T-helper 17 cell (primary cell): ENCODE data around the gene ERP44. TPM values are rescaled to one million over a fixed set of nuclear protein-coding genes. Genes with fewer than 3 reads are reported as not detected.
A peak's percentile ranks its signal among the peaks of the same experiment; 100 is the strongest.
"Not testable (repeated sequence)": the region's sequence is repeated elsewhere in the genome, so short reads cannot be mapped to it uniquely, and the experiment has no call there.

Experiments
- ATAC-seq: fragments of 150-1000 bp; cut with Tn5 transposase; 2 replicates; pipeline ENCODE4 v1.10.0; 2021; ENCODE audit warnings: mild to moderate bottlenecking, moderate library complexity
- DNase-seq, 3 donors: peaks; one replicate each; pipeline versions ENCODE4 v3.0.0 to v3.0.0-alpha.2; 2020 to 2021
- H3K9me3 ChIP-seq: one replicate; pipeline ENCODE4 v1.7.0; 2013; ENCODE audit warnings: low read length, mild to moderate bottlenecking; ENCODE audit not compliant: control insufficient read depth, poor library complexity, severe bottlenecking
- H3K27ac Mint-ChIP-seq: one replicate; pipeline ENCODE4 v1.8.0; 2022; ENCODE audit warnings: mild to moderate bottlenecking, moderate library complexity, mixed read lengths
- H3K27me3 Mint-ChIP-seq: one replicate; pipeline ENCODE4 v1.8.0; 2022; ENCODE audit warnings: mixed read lengths
- H3K36me3 Mint-ChIP-seq: one replicate; pipeline ENCODE4 v1.8.0; 2022; ENCODE audit warnings: low read depth, mixed read lengths
- H3K4me1 Mint-ChIP-seq: one replicate; pipeline ENCODE4 v1.8.0; 2022; ENCODE audit warnings: mild to moderate bottlenecking, mixed read lengths
- H3K4me3 Mint-ChIP-seq: one replicate; pipeline ENCODE4 v1.8.0; 2022; ENCODE audit warnings: mild to moderate bottlenecking, moderate library complexity, mixed read lengths
- total RNA-seq, 4 donors: library from RNA in 2 of 4; stranded (reverse) in 2 of 4; gene quantifications; one replicate each; pipeline ENCODE4 v1.2.3 and lab custom pipeline; 2022 to 2026

ERP44 gene
- total RNA-seq, 2 donors from 2014 or later, result 11.6 to 12.4 TPM

DNA sequence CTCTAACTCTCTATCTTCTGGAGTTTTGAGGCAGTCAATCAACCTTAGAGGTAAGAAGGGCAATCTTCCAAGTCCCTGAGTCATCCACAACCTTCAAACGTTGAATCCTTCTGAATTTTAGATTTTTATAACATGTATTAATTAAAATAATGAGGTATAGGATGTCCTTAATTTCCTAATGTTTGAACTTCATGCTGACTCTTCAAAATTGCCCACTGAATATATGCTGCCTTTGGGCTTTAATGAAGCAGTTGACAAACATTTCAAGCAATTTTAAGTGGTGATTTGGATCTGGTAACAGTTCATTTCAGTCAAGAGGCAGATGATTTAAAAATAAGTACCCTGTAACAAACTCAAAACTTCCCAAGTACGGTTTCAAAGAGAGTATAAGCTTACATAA, 26.0 kb downstream of the ERP44 start:
- DNase-seq (no peak), ATAC-seq (no peak)
- H3K27me3 Mint-ChIP-seq, result no peaks in the 10 kb centered on the region
- peaks cover 14% of the 10 kb centered on the region for H3K4me1 Mint-ChIP-seq
- H3K9me3 ChIP-seq, result no peaks in the 10 kb centered on the region
- H3K27ac Mint-ChIP-seq, result no peak overlapping the region
- H3K36me3 Mint-ChIP-seq, result no peaks in the 10 kb centered on the region
- no peak overlapping the region for H3K4me3 Mint-ChIP-seq

DNA sequence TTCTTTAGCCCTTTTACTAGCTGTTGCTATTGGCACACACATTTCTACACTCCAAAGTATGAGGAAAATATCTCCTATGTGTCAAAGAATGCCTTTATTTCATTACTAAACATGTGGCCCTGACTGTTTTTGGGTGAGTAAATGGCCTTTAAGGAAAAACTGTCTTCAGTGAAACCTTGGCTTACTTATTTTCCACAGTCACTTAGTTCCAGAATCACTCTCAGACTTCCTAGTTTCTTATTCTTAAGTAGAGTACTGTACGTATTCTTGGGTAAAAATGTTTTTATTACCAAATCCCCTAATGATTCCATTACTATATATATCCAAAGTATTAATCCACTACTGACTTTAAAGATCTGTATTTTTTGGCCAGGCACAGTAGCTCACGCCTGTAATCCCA, 27.5 kb downstream of the ERP44 start:
- H3K36me3 Mint-ChIP-seq, result no peaks in the 10 kb centered on the region
- no peaks in the 10 kb centered on the region for H3K27me3 Mint-ChIP-seq
- H3K4me3 Mint-ChIP-seq, result no peak overlapping the region
- DNase-seq (no peak), ATAC-seq (no peak)
- no peak overlapping the region for H3K27ac Mint-ChIP-seq
- peaks cover 22% of the 10 kb centered on the region for H3K4me1 Mint-ChIP-seq
- H3K9me3 ChIP-seq, result no peaks in the 10 kb centered on the region

DNA sequence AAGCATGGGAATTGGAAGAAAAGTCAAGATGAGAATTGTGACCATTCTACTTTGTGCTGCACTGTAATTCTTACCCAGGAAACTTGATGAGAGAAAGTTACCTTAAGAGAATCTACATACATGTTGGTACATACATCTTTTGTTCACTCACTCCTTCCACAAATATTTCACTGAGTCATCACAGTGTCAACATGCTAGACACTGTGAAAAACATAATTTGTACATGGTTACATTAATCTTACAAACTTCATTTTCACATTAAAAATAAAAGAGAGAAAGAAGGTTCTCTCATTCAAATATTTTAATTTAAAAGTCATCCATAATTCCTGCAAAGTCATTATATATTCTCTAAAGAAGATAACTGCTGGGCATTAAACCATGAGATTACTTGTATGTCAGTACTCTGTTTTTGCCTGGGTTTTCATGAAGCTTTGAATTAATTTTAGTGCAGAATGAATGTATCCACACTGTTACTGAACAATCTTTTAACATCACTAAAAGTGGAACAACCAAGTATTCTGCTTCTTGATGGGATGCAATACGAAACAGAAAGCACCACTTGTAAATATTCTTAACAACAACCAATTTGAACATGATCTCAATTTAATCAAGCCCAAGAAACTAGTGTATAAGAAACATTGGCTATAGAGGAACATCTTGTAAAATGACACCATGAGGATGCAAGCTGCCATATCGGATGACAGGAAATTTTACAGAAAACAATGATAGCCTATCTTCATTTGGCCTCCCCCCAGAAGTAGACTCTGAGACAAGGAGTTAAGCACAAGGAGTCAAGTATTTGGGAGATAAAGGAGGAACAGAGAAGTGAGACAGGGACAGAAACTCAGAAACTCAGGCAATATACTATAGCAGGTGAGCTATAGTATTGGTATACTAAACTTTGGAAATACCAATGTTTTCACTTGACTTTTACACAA, 28.4 kb downstream of the ERP44 start:
- ATAC-seq (no peak), DNase-seq (no peak)
- Mint-ChIP-seq H3K27me3 (no peaks in the 10 kb centered on the region), H3K36me3 (no peaks in the 10 kb centered on the region), H3K4me1 (peaks cover 22% of the 10 kb centered on the region), H3K27ac (no peak overlapping the region), H3K4me3 (no peak overlapping the region)
- H3K9me3 ChIP-seq, result no peaks in the 10 kb centered on the region

- H3K4me3 Mint-ChIP-seq, H3K9me3 ChIP-seq, H3K36me3 Mint-ChIP-seq, ATAC-seq, DNase-seq, H3K27ac Mint-ChIP-seq, H3K27me3 Mint-ChIP-seq: not testable (repeated sequence)
- H3K4me1 Mint-ChIP-seq, result peaks cover 22% of the 10 kb centered on the region
Measured at GRCh38 chr9:100069068-100069467, 29.7 kb downstream of the ERP44 start.

DNA sequence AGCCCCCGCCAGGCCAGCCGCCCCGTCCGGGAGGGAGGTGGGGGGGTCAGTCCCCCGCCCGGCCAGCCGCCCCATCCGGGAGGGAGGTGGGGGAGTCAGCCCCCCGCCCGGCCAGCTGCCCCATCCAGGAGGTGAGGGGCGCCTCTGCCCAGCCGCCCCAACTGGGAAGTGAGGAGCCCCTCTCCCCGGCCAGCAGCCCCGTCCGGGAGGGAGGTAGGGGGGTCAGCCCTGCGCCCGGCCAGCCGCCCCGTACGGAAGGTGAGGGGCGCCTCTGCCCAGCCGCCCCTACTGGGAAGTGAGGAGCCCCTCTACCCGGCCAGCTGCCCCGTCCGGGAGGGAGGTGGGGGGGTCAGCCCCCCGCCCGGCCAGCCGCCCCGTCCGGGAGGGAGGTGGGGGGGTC, 30.8 kb downstream of the ERP44 start:
- not testable (repeated sequence) for ATAC-seq, H3K27ac Mint-ChIP-seq, DNase-seq, H3K4me3 Mint-ChIP-seq, H3K9me3 ChIP-seq, H3K36me3 Mint-ChIP-seq, H3K27me3 Mint-ChIP-seq
- peaks cover 21% of the 10 kb centered on the region for H3K4me1 Mint-ChIP-seq

GRCh38 chr9:100066539-100066938, 32.3 kb downstream of the ERP44 start:
- H3K4me3 Mint-ChIP-seq, result no peak overlapping the region
- H3K9me3 ChIP-seq, result no peaks in the 10 kb centered on the region
- no peaks in the 10 kb centered on the region for H3K27me3 Mint-ChIP-seq
- no peak for ATAC-seq
- peak overlapping the region; percentile 34 for H3K27ac Mint-ChIP-seq
- peaks cover 17% of the 10 kb centered on the region for H3K4me1 Mint-ChIP-seq
- H3K36me3 Mint-ChIP-seq, result no peaks in the 10 kb centered on the region
- DNase-seq, result no peak

DNA sequence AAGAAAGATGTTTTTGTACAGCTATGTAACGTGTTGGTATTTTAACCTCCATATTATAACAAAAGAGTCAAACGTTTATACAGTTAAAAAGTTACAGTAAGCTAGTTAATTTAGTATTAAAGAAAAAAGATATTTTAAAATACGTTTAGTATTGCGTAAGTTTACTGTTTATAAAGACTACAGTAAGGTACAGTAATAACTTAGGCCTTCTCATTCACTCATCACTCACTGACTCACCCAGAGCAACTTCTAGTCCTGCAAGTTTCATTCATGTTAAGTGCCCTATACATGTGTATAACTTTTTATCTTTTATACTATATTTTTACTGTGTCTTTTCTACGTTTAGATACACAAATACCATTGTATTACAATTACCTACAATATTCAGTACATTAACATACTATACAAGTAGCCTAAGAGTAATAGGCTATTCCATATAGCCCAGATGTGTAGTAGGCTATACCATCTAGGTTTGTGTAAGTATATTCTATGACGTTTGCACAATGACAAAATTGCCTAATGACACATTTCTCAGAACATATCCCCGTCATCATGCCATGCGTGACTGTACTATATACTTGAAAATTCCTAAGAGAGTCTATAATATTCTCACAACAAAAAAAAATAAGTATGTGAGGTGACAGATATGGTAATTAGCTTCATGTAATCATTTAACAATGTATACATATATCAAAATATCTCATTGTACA, 33.8 kb downstream of the ERP44 start:
- DNase-seq, result no peak
- Mint-ChIP-seq H3K36me3 (no peaks in the 10 kb centered on the region), H3K4me1 (peaks cover 13% of the 10 kb centered on the region), H3K27me3 (no peaks in the 10 kb centered on the region), H3K4me3 (no peak overlapping the region), H3K27ac (no peak overlapping the region)
- no peak for ATAC-seq
- H3K9me3 ChIP-seq, result no peaks in the 10 kb centered on the region

- DNase-seq, result no peak
- Mint-ChIP-seq H3K4me3 (no peak overlapping the region), H3K27me3 (no peaks in the 10 kb centered on the region), H3K4me1 (peaks cover 16% of the 10 kb centered on the region), H3K36me3 (peaks cover 2% of the 10 kb centered on the region), H3K27ac (no peak overlapping the region)
- ATAC-seq, result no peak
- no peaks in the 10 kb centered on the region for H3K9me3 ChIP-seq
Measured at GRCh38 chr9:100063185-100063584, 35.6 kb downstream of the ERP44 start.

GRCh38 chr9:100062683-100063082, 36.1 kb downstream of the ERP44 start:
- DNase-seq, H3K4me3 Mint-ChIP-seq, H3K9me3 ChIP-seq, H3K27me3 Mint-ChIP-seq, H3K27ac Mint-ChIP-seq, ATAC-seq, H3K36me3 Mint-ChIP-seq: not testable (repeated sequence)
- peaks cover 16% of the 10 kb centered on the region for H3K4me1 Mint-ChIP-seq

DNA sequence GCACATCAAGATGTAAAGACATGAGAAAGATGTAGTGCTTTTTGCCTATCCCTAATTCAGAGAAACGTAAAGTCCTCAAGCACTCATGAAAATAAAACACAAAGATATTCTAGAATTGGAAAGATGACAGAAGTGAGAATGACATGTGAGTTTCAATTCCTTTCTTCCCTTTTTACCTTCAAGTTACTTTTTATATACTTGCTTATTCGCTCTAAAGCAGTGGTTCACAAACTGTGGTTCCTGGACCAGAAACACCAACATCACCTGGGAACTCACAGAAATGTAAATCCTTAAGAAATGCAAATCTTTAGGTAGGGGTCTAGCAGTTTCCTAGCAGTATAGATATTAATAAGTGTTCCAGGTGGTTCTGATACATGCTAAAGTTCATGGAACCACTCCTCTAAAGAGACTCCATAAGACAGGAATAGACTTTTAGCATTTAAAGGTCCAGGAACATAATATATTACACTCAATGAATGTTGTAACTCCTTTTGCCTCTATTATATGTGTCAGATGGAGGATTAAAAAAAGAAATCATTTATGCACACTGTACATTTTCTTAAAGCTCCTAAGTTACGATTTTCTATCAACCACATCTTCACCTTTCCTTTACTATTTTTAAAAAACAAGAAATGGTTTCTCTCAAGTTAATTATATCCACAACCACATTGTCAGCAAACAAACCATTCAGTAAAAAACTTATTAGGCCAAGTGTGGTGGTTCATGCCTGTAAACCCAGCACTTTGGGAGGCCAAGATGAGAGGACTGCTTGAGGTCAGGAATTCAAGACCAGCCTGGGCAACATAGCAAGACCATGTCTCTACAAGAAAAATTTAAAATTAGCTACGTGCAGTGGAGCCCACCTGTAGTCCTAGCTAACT, 39.9 kb downstream of the ERP44 start:
- no peaks in the 10 kb centered on the region for H3K9me3 ChIP-seq
- Mint-ChIP-seq H3K27ac (peak overlapping the region; percentile 43), H3K36me3 (peaks cover 4% of the 10 kb centered on the region), H3K4me1 (peaks cover 15% of the 10 kb centered on the region), H3K27me3 (no peaks in the 10 kb centered on the region), H3K4me3 (no peak overlapping the region)
- ATAC-seq (peak; percentile 23), DNase-seq (no peak)

DNA sequence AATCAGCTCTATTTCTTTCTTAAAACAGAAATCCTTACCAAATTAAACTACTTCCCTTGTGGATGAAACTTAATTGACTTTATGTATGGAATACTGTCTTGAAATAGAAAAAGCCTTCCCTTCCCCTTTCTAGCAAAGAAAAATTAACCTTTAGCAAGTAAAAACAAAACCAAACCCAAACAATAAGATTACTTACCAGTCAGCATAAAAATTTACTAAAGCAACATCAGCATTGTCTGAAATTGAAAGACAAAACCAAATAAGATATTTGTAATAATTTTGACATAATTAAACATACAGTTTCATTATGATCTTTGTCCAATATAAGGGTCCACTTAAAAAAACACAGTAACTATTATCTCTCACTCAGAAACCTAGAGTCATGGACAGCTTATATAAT, 41.2 kb downstream of the ERP44 start:
- peak overlapping the region; percentile 43 for H3K27ac Mint-ChIP-seq
- no peak for DNase-seq
- H3K9me3 ChIP-seq, result no peaks in the 10 kb centered on the region
- no peaks in the 10 kb centered on the region for H3K27me3 Mint-ChIP-seq
- no peak overlapping the region for H3K4me3 Mint-ChIP-seq
- peaks cover 15% of the 10 kb centered on the region for H3K4me1 Mint-ChIP-seq
- no peak for ATAC-seq
- H3K36me3 Mint-ChIP-seq, result peaks cover 4% of the 10 kb centered on the region

DNA sequence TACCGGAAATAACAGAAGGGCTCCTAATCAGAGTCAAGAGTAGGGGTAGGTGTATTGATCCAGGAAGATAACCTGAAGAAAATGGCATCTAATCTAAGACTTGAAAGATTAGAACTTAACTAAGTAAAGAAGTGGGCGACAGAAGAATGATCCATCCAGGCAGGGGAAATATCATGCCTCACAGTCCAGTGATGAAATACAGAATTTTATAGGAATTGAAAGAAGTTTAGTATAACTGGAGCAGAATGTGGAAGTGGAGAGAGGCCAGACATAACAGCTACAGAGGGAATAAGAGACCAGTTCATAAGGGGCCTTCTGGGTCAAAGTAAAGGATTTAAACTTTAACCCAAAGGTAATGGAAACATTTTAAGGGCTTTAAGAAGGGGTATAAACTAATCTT, 42.2 kb downstream of the ERP44 start:
- Mint-ChIP-seq H3K36me3 (peaks cover 4% of the 10 kb centered on the region), H3K4me3 (no peak overlapping the region), H3K27ac (peak overlapping the region; percentile 43), H3K4me1 (peaks cover 15% of the 10 kb centered on the region), H3K27me3 (no peaks in the 10 kb centered on the region)
- ATAC-seq (no peak), DNase-seq (no peak)
- no peaks in the 10 kb centered on the region for H3K9me3 ChIP-seq

DNA sequence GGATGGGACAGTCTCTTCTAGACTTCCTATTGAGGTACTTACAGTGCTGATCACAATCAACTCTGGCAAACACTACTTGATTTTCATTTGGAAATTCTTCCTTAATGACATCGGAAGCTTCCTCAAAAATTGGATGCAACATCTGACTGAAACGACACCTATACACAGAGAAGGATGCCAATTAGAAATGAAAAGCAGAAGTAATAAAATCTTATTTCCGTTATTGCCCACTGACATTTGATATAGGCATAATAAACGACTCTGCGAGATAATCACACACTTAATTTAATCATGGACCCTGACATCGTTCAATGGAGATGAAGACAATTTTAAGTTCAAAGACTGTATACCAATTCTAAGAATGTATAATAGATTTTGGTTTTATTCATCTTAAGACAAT, 46.4 kb downstream of the ERP44 start:
- H3K4me3 Mint-ChIP-seq, result no peak overlapping the region
- H3K27ac Mint-ChIP-seq, result peak overlapping the region; percentile 27
- H3K36me3 Mint-ChIP-seq, result peaks cover 2% of the 10 kb centered on the region

More for the DNA sequence above, 46.4 kb downstream of the ERP44 start:
- no peaks in the 10 kb centered on the region for H3K9me3 ChIP-seq
- no peak for DNase-seq
- Mint-ChIP-seq H3K27me3 (no peaks in the 10 kb centered on the region), H3K4me1 (peaks cover 19% of the 10 kb centered on the region)
- ATAC-seq, result no peak
